ENCODE results near the gene TRIM44.

Gene TRIM44

DNA sequence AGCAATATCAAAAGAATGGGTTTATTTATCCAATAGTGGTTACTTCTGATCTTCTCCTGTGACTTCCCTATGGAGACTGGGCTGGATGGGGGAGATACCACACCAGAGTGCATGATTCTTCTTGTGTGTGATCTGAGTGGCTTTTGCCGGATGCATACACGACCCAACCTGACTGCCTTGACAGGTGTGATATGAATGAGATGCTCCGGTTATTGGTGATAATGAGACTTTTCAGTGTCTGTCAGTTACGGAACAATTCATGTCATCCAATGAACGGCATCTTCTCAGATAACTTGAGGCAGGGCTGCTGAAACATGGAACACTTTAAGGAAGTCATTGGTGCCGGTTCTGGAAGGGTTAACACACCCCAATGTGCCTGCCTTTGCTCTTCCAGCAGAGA lies 26.6 kb upstream of the TRIM44 start:
- TF ChIP-seq, protein P1, sequence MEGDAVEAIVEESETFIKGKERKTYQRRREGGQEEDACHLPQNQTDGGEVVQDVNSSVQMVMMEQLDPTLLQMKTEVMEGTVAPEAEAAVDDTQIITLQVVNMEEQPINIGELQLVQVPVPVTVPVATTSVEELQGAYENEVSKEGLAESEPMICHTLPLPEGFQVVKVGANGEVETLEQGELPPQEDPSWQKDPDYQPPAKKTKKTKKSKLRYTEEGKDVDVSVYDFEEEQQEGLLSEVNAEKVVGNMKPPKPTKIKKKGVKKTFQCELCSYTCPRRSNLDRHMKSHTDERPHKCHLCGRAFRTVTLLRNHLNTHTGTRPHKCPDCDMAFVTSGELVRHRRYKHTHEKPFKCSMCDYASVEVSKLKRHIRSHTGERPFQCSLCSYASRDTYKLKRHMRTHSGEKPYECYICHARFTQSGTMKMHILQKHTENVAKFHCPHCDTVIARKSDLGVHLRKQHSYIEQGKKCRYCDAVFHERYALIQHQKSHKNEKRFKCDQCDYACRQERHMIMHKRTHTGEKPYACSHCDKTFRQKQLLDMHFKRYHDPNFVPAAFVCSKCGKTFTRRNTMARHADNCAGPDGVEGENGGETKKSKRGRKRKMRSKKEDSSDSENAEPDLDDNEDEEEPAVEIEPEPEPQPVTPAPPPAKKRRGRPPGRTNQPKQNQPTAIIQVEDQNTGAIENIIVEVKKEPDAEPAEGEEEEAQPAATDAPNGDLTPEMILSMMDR (conservative IDR thresholded peaks at IDR 0.05), result no peak
- TF ChIP-seq ZFX (IDR thresholded peaks at IDR 0.05), result no peak
- H3K27ac ChIP-seq, result no peak overlapping the region

- no peak overlapping the region for H3K27ac ChIP-seq
- TF ChIP-seq ZFX (IDR thresholded peaks at IDR 0.05), result no peak
- TF ChIP-seq, protein P1 (conservative IDR thresholded peaks at IDR 0.05), result no peak
These were observed 22.9 kb upstream of the TRIM44 start for GRCh38 chr11:35639591-35640179.

- no peak overlapping the region for H3K27ac ChIP-seq
- TF ChIP-seq ZFX (IDR thresholded peaks at IDR 0.05), result no peak
- TF ChIP-seq, protein P1 (conservative IDR thresholded peaks at IDR 0.05), result no peak
These were observed 21.2 kb upstream of the TRIM44 start for GRCh38 chr11:35641171-35641897.

DNA sequence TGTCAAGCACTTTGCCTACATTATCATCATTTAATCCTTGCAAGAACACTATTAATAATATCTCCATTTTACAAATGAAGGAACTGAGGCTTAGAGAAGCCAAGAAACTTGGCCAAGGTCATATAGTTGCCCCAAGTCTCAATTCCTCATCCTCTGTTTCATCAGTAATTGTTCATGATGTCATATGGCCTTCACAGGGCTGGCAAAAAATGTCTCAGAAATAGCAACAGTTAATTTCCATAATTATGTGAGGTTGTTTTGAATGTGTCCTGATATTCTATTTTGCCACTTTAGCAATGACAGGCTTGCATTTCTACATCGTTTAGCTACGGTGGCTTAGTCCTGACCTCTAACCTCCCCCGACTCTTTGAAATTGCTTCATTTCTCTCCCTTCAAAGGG lies 20.6 kb upstream of the TRIM44 start:
- TF ChIP-seq, protein P1 (conservative IDR thresholded peaks at IDR 0.05), result no peak
- TF ChIP-seq ZFX (IDR thresholded peaks at IDR 0.05), result no peak
- no peak overlapping the region for H3K27ac ChIP-seq

DNA sequence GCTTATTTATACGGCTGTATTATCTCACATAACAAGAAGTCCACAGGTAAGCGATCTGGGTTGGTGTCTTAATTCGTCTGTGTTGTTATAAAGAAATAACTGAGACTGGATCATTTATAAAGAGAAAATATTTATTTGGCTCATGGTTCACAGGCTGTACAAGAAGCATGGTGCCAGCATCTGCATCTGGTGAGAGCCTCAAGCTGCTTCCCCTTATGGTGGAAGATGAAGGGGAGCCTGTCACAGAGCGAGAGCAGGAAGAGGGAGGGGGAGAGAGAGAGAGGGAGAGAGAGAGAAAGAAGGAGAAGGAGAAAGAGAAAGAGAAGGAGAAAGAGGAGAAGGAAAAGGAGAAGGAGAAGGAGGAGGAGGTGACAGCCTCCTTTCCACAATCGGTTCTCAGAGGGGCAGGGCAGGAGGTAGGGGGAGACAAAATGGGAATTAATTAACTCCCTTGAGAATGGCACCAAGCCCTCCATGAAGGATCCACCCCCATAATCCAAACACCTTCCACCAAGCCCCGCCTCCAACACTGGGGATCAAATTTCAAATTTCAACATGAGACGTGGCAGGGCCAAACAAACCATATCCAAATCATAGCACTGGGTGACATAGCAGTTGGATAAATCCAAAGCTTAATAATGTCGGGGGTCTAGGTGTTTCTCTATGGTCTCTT lies 15.0 kb upstream of the TRIM44 start:
- TF ChIP-seq, protein P1 (conservative IDR thresholded peaks at IDR 0.05), result no peak
- no peak for TF ChIP-seq ZFX (IDR thresholded peaks at IDR 0.05)

GRCh38 chr11:35650006-35650405 lies 12.6 kb upstream of the TRIM44 start:
- TF ChIP-seq, protein P1 (conservative IDR thresholded peaks at IDR 0.05), result no peak
- no peak for TF ChIP-seq ZFX (IDR thresholded peaks at IDR 0.05)

More for the DNA sequence above, 15.0 kb upstream of the TRIM44 start:
- no peak overlapping the region for H3K27ac ChIP-seq

DNA sequence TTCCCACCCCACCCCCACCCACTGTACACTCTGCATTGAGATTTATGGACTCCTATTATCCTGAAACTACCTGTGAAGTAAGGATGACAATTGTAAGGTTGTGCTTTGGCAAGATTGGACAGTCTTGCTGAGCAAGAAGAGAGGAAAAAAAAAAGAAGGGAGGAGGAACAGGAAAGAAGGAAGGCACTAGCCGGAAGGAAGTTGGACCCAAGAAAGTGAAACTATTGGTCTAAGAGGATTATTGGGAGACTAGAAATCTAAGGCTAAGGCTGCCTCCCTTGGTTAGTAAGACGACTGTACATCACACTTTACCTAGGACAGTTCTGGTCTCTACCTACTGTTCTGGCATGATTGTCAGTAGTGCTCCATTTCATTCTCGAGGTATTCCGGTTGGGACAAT lies 12.1 kb upstream of the TRIM44 start:
- TF ChIP-seq, protein P1 (conservative IDR thresholded peaks at IDR 0.05), result no peak
- TF ChIP-seq ZFX (IDR thresholded peaks at IDR 0.05), result no peak
- no peak overlapping the region for H3K27ac ChIP-seq

More at GRCh38 chr11:35650006-35650405, 12.6 kb upstream of the TRIM44 start:
- no peak overlapping the region for H3K27ac ChIP-seq

Data from C4-2B (cell line).